Astrocyte (in vitro differentiated cells and primary cell): Measurements from ENCODE around the gene FKBP1B. TPM values are rescaled to one million over a fixed set of nuclear protein-coding genes. Genes with fewer than 3 reads are reported as not detected.

Experiments used
- DNase-seq: peaks from one replicate; pipeline ENCODE4 v3.0.0-alpha.2; 2010; ENCODE audit warnings: low read depth
- FAIRE-seq: peaks from 2 replicates; lab custom pipeline; 2011; peaks lifted over from hg19 to GRCh38; lab: Jason Lieb, UNC
- H2AFZ ChIP-seq: 2 replicates; pipeline ENCODE4 v1.6.0; 2012; ENCODE audit warnings: low read depth, low read length, inconsistent platforms
- H3K27ac ChIP-seq: 2 replicates; pipeline ENCODE4 v1.5.1; 2011; ENCODE audit warnings: low read depth, low read length, inconsistent platforms
- H3K27me3 ChIP-seq: 2 replicates; pipeline ENCODE4 v1.6.0; 2011; ENCODE audit warnings: low read length, inconsistent platforms; ENCODE audit not compliant: insufficient read depth
- H3K36me3 ChIP-seq: 2 replicates; pipeline ENCODE4 v1.5.1; 2011; ENCODE audit warnings: low read length, inconsistent platforms; ENCODE audit not compliant: insufficient read depth
- H3K4me1 ChIP-seq: 2 replicates; pipeline ENCODE4 v1.5.1; 2011; ENCODE audit warnings: low read length, inconsistent platforms; ENCODE audit not compliant: insufficient read depth
- H3K4me2 ChIP-seq: 2 replicates; pipeline ENCODE4 v1.6.0; 2012; ENCODE audit warnings: low read length, inconsistent platforms
- H3K4me3 ChIP-seq: 2 replicates; pipeline ENCODE4 v1.5.1; 2011; ENCODE audit warnings: low read depth, mild to moderate bottlenecking, low read length, inconsistent platforms; ENCODE audit not compliant: insufficient read depth
- H3K79me2 ChIP-seq: 2 replicates; pipeline ENCODE4 v1.6.0; 2012; ENCODE audit warnings: mild to moderate bottlenecking, low read length, inconsistent platforms; ENCODE audit not compliant: insufficient read depth
- H3K9ac ChIP-seq: 2 replicates; pipeline ENCODE4 v1.6.0; 2012; ENCODE audit warnings: mild to moderate bottlenecking, low read length, inconsistent platforms
- H3K9me3 ChIP-seq: 2 replicates; pipeline ENCODE4 v1.5.1; 2012; ENCODE audit warnings: low read depth, mild to moderate bottlenecking, low read length, inconsistent platforms; ENCODE audit not compliant: insufficient read depth
- H4K20me1 ChIP-seq: 2 replicates; pipeline ENCODE4 v1.6.0; 2012; ENCODE audit warnings: low read length, inconsistent platforms; ENCODE audit not compliant: insufficient read depth
- H3K27ac Mint-ChIP-seq: one replicate; pipeline ENCODE4 v1.8.0; 2021; ENCODE audit warnings: mild to moderate bottlenecking, mixed read lengths; ENCODE audit not compliant: unreplicated experiment
- H3K27me3 Mint-ChIP-seq: one replicate; pipeline ENCODE4 v1.8.0; 2021; ENCODE audit warnings: low read depth, mixed read lengths; ENCODE audit not compliant: unreplicated experiment
- H3K36me3 Mint-ChIP-seq: one replicate; pipeline ENCODE4 v1.8.0; 2021; ENCODE audit warnings: low read depth, mixed read lengths; ENCODE audit not compliant: unreplicated experiment
- H3K4me1 Mint-ChIP-seq: one replicate; pipeline ENCODE4 v1.8.0; 2021; ENCODE audit warnings: low read depth, mixed read lengths; ENCODE audit not compliant: unreplicated experiment
- H3K4me3 Mint-ChIP-seq: one replicate; pipeline ENCODE4 v1.8.0; 2021; ENCODE audit warnings: mild to moderate bottlenecking, moderate library complexity, mixed read lengths; ENCODE audit not compliant: unreplicated experiment
- H3K9me3 Mint-ChIP-seq: one replicate; pipeline ENCODE4 v1.8.0; 2021; ENCODE audit warnings: mild to moderate bottlenecking, mixed read lengths; ENCODE audit not compliant: unreplicated experiment
- CTCF ChIP-seq: IDR thresholded peaks from 2 replicates; pipeline ENCODE4 v1.5.1; 2011; ENCODE audit warnings: low read depth, mild to moderate bottlenecking, inconsistent platforms, low read length, moderate library complexity; ENCODE audit not compliant: insufficient read depth
- EZH2 ChIP-seq: IDR thresholded peaks from 2 replicates; pipeline ENCODE4 v1.6.1; 2012; ENCODE audit warnings: mild to moderate bottlenecking, low read length, inconsistent platforms; ENCODE audit not compliant: insufficient read depth
- total RNA-seq: library from RNA; stranded (reverse); gene quantifications from 2 replicates; pipeline ENCODE4 v1.2.1, GENCODE V29; 2021

Gene FKBP1B
- total RNA-seq, 1 donor from 2014 or later = 19.4 TPM

- Mint-ChIP-seq H3K36me3 (no peaks in the 10 kb centered on the region), H3K27ac (no peak overlapping the region), H3K4me1 (no peaks in the 10 kb centered on the region), H3K4me3 (no peak overlapping the region), H3K9me3 (no peaks in the 10 kb centered on the region), H3K27me3 (peaks cover 12% of the 10 kb centered on the region)
- Histone ChIP-seq H3K27ac (no peak overlapping the region), H3K36me3 (no peaks in the 10 kb centered on the region), H3K4me2 (peak overlapping the region; percentile 85), H3K79me2 (no peaks in the 10 kb centered on the region), H3K27me3 (peaks cover 10% of the 10 kb centered on the region), H3K9ac (peak overlapping the region; percentile 55), H2AFZ (peak overlapping the region; percentile 66), H3K4me3 (peak overlapping the region; percentile 51), H3K9me3 (no peaks in the 10 kb centered on the region), H4K20me1 (no peaks in the 10 kb centered on the region), H3K4me1 (peaks cover 7% of the 10 kb centered on the region)
- DNase-seq (no peak), FAIRE-seq (no peak)
- TF ChIP-seq EZH2 = no peak
Observed at GRCh38 chr2:24009367-24009679, 40.2 kb upstream of the FKBP1B start.

- Mint-ChIP-seq H3K4me1 (no peaks in the 10 kb centered on the region), H3K27ac (no peak within 1 kb of the TSS), H3K27me3 (peaks cover 12% of the 10 kb centered on the region), H3K9me3 (no peaks in the 10 kb centered on the region), H3K36me3 (no peaks in the 10 kb centered on the region), H3K4me3 (no peak within 1 kb of the TSS)
- Histone ChIP-seq H3K27me3 (peaks cover 10% of the 10 kb centered on the region), H3K4me1 (peaks cover 7% of the 10 kb centered on the region), H3K9me3 (no peaks in the 10 kb centered on the region), H3K4me3 (peak within 1 kb of the TSS; percentile 51), H3K9ac (peak within 1 kb of the TSS; percentile 55), H3K27ac (no peak within 1 kb of the TSS), H2AFZ (peak within 1 kb of the TSS; percentile 66), H3K4me2 (peak within 1 kb of the TSS; percentile 85), H3K79me2 (no peaks in the 10 kb centered on the region), H3K36me3 (no peaks in the 10 kb centered on the region), H4K20me1 (no peaks in the 10 kb centered on the region)
- FAIRE-seq (no peak), DNase-seq (peak; percentile 5)
- TF ChIP-seq CTCF (no peak), EZH2 (peak; percentile 53)
Observed at GRCh38 chr2:24009680-24010476, 39.7 kb upstream of the FKBP1B start, which contains the start of gene MFSD2B. MFSD2B (plus strand) TSS chr2:24010085; CDS start chr2:24010097, 12 bp downstream.

- FAIRE-seq (no peak), DNase-seq (no peak)
- peak overlapping the region; percentile 66 for H2AFZ ChIP-seq
- no peaks in the 10 kb centered on the region for H3K36me3 ChIP-seq
- peak overlapping the region; percentile 85 for H3K4me2 ChIP-seq
- no peak overlapping the region for H3K27ac ChIP-seq
- H3K79me2 ChIP-seq = no peaks in the 10 kb centered on the region
- peak overlapping the region; percentile 55 for H3K9ac ChIP-seq
- no peaks in the 10 kb centered on the region for H3K9me3 ChIP-seq
- Mint-ChIP-seq H3K4me1 (peaks cover 3% of the 10 kb centered on the region), H3K36me3 (no peaks in the 10 kb centered on the region), H3K27ac (no peak overlapping the region), H3K27me3 (peaks cover 12% of the 10 kb centered on the region), H3K4me3 (no peak overlapping the region), H3K9me3 (no peaks in the 10 kb centered on the region)
- no peak for TF ChIP-seq CTCF
- TF ChIP-seq EZH2 = no peak
- H3K4me1 ChIP-seq = peaks cover 14% of the 10 kb centered on the region
- no peaks in the 10 kb centered on the region for H4K20me1 ChIP-seq
- peak overlapping the region; percentile 51 for H3K4me3 ChIP-seq
- H3K27me3 ChIP-seq = peaks cover 10% of the 10 kb centered on the region
Observed at GRCh38 chr2:24010477-24011249, 38.9 kb upstream of the FKBP1B start.
